ENCODE results near the gene ROBO3.

DNA sequence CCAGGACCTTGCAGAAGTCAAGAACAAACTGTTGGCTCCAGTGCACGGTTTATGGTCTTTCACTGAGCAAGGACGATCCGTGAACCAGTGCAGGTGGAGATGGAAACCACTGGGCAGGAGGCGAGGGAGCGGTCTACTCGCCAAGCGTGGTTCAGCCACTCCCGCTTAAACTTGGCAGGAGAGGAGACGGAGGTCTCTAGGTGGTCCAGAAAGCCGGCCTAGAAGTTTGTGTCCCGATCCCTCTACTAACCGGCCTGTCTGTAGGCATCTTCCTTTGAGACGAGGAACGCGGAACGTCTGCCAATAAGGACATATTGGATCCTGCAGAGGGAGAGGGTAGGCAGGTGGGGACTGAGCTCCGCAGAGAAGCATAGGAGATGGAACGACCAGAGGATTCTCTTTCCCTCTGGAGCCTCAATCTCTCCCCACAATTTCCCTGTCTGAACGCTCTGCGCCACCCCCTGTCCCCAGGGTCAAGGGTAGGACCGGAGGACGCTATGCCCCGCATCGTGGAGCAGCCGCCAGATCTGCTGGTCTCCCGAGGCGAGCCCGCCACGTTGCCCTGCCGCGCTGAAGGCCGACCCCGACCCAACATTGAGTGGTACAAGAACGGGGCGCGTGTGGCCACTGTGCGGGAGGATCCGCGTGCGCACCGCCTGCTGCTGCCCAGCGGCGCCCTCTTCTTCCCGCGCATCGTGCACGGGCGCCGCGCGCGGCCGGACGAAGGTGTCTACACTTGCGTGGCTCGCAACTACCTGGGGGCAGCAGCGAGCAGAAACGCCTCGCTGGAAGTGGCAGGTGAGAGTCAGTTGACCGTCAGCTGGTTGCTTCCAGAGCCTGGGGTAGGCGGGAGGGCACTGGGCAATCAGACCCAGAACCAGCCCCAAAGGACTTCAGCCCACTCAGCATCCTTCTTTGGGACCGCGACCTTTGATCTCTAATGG lies 3.4 kb downstream of the ROBO3 start:
- TF ChIP-seq, protein P1, sequence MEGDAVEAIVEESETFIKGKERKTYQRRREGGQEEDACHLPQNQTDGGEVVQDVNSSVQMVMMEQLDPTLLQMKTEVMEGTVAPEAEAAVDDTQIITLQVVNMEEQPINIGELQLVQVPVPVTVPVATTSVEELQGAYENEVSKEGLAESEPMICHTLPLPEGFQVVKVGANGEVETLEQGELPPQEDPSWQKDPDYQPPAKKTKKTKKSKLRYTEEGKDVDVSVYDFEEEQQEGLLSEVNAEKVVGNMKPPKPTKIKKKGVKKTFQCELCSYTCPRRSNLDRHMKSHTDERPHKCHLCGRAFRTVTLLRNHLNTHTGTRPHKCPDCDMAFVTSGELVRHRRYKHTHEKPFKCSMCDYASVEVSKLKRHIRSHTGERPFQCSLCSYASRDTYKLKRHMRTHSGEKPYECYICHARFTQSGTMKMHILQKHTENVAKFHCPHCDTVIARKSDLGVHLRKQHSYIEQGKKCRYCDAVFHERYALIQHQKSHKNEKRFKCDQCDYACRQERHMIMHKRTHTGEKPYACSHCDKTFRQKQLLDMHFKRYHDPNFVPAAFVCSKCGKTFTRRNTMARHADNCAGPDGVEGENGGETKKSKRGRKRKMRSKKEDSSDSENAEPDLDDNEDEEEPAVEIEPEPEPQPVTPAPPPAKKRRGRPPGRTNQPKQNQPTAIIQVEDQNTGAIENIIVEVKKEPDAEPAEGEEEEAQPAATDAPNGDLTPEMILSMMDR (IDR thresholded peaks at IDR 0.05) = no peak
- no peak for TF ChIP-seq POLR2A (IDR thresholded peaks at IDR 0.05)

Measured in body of pancreas (tissue), 4 donors.